ENCODE data around the gene WFDC1.

WFDC1 gene

DNA sequence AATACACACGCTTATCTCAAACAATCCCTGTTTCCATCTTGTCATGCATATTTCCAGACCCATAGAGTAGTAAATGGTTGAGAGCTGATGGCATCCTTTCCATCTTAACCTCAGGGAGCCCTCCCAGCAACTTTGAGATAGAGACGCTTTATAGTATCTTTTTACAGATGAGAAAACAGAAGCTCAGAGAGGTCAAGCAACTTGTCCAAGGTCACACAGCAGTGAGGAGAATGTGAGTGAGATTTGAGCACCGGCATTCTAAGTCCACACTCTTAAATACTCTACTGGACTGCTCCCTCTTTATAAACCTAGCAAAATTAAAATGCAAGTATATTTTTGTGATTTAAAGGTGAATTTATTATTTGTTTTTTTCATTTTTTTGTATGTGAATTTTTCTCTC lies 35.0 kb upstream of the WFDC1 start:
- Histone ChIP-seq H3K4me3 (ENCODE audit: extremely low read depth, insufficient read depth, low read length, poor library complexity, severe bottlenecking) (no peak overlapping the region), H3K9me3 (ENCODE audit: control insufficient read depth, low read length) (no peaks in the 10 kb centered on the region), H3K4me1 (ENCODE audit: control insufficient read depth, insufficient read depth, low read length, poor library complexity, severe bottlenecking) (no peaks in the 10 kb centered on the region), H3K36me3 (ENCODE audit: control insufficient read depth, insufficient read depth, low read length) (no peaks in the 10 kb centered on the region), H3K27ac (ENCODE audit: low read depth, low read length, severe bottlenecking) (no peak overlapping the region)
- WGBS, 2 experiments (ENCODE audit: insufficient coverage in 2 of 2): no CpG with 5 or more reads among the region's 3 CpGs

DNA sequence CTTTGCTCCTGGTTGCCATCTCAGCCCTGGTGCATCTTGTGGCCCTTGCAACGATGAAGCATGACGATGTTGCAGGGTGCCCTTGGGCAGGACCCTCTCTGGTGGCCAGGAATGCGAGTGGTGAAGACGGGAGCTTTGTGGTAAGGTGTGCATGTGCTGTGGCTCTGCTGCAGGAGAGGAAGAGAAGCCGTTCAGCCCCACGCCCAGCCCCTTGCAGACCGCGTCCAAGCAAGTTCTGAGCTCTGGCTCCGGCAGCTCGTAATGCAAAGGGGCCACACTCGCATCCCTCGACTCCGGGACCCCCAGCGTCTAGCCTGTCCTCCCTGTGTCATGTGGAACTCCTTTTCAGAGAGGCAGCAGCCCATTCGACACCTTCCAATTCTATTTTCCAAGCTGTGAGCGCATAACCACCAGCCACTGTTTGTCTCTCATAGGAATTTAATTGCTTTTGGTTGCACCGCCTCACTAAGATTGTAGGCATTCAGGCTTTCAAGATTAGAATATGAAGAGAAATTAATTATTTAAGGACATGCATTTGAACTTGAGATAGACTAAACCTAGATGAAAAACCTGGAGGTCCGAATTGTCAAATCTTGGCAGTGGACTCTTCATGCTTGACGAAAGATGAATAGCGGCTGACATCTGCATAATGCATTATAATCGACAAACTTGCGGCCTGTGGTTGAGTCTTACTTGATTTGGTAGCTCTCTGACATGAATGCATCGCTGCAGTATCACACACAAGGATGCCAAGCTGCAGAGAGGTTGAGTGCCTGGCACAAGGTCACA lies 33.7 kb upstream of the WFDC1 start:
- WGBS, 2 experiments (ENCODE audit: insufficient coverage in 2 of 2): 88 to 92% methylated on average over 18 to 23 of the region's 23 CpGs
- Histone ChIP-seq H3K4me1 (ENCODE audit: control insufficient read depth, insufficient read depth, low read length, poor library complexity, severe bottlenecking) (no peaks in the 10 kb centered on the region), H3K9me3 (ENCODE audit: control insufficient read depth, low read length) (no peaks in the 10 kb centered on the region)

DNA sequence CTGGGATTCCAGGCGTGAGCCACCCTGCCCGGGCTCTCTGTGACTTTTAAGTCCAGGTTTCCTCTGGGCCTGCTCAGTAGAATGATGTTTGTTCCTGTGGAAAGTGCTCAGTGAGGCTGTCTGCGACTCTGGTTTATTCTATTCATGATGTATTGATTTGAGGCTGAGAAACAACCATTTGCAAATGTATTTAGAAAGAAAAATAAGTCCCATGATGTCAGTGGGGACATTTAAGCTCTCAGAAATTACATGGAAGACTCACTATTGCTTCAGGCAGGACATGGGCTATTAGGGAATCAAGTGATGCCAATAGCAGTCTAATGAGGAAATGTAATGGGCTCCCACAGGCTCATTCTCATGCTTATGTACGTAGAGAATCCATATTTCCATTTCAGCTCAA lies 32.6 kb upstream of the WFDC1 start:
- no peaks in the 10 kb centered on the region for H3K36me3 ChIP-seq (ENCODE audit: control insufficient read depth, insufficient read depth, low read length)
- 96% methylated on average over 2 to 3 of the region's 4 CpGs for WGBS, 2 experiments (ENCODE audit: insufficient coverage in 2 of 2)
- H3K4me1 ChIP-seq (ENCODE audit: control insufficient read depth, insufficient read depth, low read length, poor library complexity, severe bottlenecking): no peaks in the 10 kb centered on the region

More for the DNA sequence above, 33.7 kb upstream of the WFDC1 start:
- Histone ChIP-seq H3K27ac (ENCODE audit: low read depth, low read length, severe bottlenecking) (no peak overlapping the region), H3K36me3 (ENCODE audit: control insufficient read depth, insufficient read depth, low read length) (no peaks in the 10 kb centered on the region), H3K4me3 (ENCODE audit: extremely low read depth, insufficient read depth, low read length, poor library complexity, severe bottlenecking) (no peak overlapping the region)

DNA sequence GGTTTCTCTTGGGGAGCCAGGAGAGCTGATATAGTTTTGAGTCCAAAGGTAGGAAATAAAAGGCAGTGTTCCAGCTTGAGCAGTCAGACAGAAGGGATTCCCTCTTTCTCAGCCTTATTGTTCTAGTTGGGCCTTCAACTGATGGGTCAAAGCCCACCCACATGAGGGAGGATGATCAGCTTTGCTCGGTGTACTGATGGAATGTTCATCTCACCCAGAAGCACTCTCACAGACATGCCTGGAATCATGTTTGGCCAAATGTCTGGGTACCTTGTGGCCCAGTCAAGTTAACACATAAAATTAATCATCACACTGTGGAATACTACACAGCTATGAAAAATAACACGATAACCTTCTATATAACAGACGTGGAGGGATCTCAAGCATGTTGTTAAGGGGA lies 31.7 kb upstream of the WFDC1 start:
- 100% methylated on average over 1 of the region's 3 CpGs for WGBS, 2 experiments (ENCODE audit: insufficient coverage in 2 of 2)
- no peaks in the 10 kb centered on the region for H3K36me3 ChIP-seq (ENCODE audit: control insufficient read depth, insufficient read depth, low read length)
- H3K9me3 ChIP-seq (ENCODE audit: control insufficient read depth, low read length): no peaks in the 10 kb centered on the region
- H3K4me1 ChIP-seq (ENCODE audit: control insufficient read depth, insufficient read depth, low read length, poor library complexity, severe bottlenecking): no peaks in the 10 kb centered on the region
- H3K27ac ChIP-seq (ENCODE audit: low read depth, low read length, severe bottlenecking): no peak overlapping the region
- H3K4me3 ChIP-seq (ENCODE audit: extremely low read depth, insufficient read depth, low read length, poor library complexity, severe bottlenecking): no peak overlapping the region

More for the DNA sequence above, 32.6 kb upstream of the WFDC1 start:
- Histone ChIP-seq H3K27ac (ENCODE audit: low read depth, low read length, severe bottlenecking) (no peak overlapping the region), H3K4me3 (ENCODE audit: extremely low read depth, insufficient read depth, low read length, poor library complexity, severe bottlenecking) (no peak overlapping the region), H3K9me3 (ENCODE audit: control insufficient read depth, low read length) (no peaks in the 10 kb centered on the region)

DNA sequence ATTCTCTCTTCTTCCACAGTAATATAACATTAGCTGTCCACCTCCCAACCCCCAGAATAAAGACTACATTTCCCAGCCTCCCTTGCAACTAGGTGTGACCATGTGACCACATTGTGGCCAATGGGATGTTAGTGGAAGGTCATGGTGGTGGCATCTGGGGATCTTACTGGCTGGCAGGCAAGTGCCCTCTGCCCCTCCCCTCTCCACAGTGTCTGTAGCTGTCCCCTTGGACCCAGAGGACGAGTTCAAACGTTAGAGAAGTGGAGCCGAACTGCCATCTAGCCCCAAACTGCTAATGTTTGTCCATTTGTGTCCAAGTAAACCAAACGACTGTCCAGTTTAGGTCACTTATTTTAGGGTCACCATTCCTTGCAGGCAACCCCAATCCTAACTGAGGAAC lies 28.2 kb upstream of the WFDC1 start:
- 30 to 45% methylated on average over 4 of the region's 4 CpGs for WGBS, 2 experiments (ENCODE audit: insufficient coverage in 2 of 2)
- Histone ChIP-seq H3K9me3 (ENCODE audit: control insufficient read depth, low read length) (no peaks in the 10 kb centered on the region), H3K4me1 (ENCODE audit: control insufficient read depth, insufficient read depth, low read length, poor library complexity, severe bottlenecking) (no peaks in the 10 kb centered on the region), H3K27ac (ENCODE audit: low read depth, low read length, severe bottlenecking) (no peak overlapping the region), H3K36me3 (ENCODE audit: control insufficient read depth, insufficient read depth, low read length) (no peaks in the 10 kb centered on the region), H3K4me3 (ENCODE audit: extremely low read depth, insufficient read depth, low read length, poor library complexity, severe bottlenecking) (no peak overlapping the region)

DNA sequence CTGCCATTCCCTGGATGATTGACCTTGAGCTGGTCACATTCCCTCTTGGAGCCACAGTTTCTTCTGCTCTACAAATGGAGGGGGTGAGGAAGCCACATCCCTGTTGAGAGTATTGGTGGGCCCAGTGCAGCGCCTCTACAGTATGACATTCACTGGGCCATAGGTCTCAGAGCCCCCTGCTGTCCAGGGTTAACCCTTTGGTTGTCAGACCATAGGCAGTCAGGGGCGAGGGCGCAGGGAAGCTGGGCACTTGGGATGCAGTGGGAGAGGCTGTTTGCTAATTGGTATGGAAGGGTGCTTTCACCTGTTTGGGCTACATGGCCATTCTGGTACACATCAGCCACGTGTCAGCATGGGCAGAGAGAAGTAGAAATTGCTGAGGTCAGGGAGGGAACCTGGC lies 27.3 kb upstream of the WFDC1 start:
- WGBS, 2 experiments (ENCODE audit: insufficient coverage in 2 of 2): 66 to 82% methylated on average over 2 to 4 of the region's 4 CpGs
- H3K36me3 ChIP-seq (ENCODE audit: control insufficient read depth, insufficient read depth, low read length): no peaks in the 10 kb centered on the region
- no peaks in the 10 kb centered on the region for H3K9me3 ChIP-seq (ENCODE audit: control insufficient read depth, low read length)
- no peak overlapping the region for H3K4me3 ChIP-seq (ENCODE audit: extremely low read depth, insufficient read depth, low read length, poor library complexity, severe bottlenecking)
- no peak overlapping the region for H3K27ac ChIP-seq (ENCODE audit: low read depth, low read length, severe bottlenecking)
- no peaks in the 10 kb centered on the region for H3K4me1 ChIP-seq (ENCODE audit: control insufficient read depth, insufficient read depth, low read length, poor library complexity, severe bottlenecking)

DNA sequence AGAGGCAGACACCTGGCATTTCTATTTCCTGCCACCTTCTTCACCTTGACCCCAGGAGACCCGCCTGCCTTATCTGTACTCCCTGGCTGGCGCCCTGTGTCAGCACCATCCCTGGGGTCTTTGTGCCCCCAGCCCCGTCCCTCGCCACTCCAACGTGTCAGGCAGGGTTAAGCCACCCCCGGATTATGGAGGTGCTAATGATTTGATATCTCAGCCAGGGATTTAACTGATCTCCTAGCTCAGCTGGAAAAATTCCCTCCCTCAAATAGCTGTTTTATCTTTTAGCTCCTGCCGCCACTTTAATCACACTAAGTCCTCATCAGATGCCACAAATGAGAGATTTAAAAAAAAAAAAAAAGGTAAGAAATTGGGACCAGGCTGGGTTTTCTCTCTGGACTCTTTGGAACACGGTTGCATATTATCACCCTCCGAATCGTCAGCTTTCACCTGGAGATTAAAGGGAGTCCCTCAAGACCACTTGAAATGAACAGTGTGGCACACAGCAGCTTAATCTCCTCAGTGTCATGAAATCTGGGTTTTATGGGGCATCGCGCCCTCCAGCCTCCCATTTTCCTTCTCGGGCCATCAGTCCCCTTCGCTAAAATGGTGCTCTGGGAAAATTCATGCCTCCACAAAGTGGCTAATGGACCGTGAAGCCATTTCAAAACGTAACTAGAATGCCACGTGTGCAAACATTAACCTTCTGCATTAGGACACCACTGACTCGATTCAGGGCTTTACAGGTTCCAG lies 26.2 kb upstream of the WFDC1 start:
- no peak overlapping the region for H3K27ac ChIP-seq (ENCODE audit: low read depth, low read length, severe bottlenecking)
- H3K36me3 ChIP-seq (ENCODE audit: control insufficient read depth, insufficient read depth, low read length): no peaks in the 10 kb centered on the region
- 85 to 92% methylated on average over 10 to 12 of the region's 18 CpGs for WGBS, 2 experiments (ENCODE audit: insufficient coverage in 2 of 2)

DNA sequence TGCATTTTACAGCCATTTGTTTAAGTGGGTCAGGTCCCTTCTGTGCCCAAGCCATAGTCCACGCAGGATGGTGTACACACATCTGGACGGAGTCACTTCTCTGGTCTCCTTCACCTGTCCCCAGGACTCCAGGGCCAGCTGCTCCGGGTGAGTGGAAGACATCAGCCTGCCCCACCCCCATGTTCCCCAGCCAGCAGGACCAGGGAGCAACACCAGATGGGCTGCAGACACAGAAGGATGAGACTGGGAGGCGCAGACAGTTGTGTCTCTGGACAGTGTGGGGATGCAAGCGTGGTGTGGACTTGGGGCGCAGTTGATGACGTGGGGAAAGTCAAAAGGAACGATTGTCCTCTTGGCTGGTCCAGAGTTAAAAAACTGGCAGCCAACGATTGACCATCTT lies 24.6 kb upstream of the WFDC1 start:
- H3K9me3 ChIP-seq (ENCODE audit: control insufficient read depth, low read length): no peaks in the 10 kb centered on the region
- H3K27ac ChIP-seq (ENCODE audit: low read depth, low read length, severe bottlenecking): no peak overlapping the region
- 85 to 96% methylated on average over 7 to 8 of the region's 9 CpGs for WGBS, 2 experiments (ENCODE audit: insufficient coverage in 2 of 2)
- H3K4me3 ChIP-seq (ENCODE audit: extremely low read depth, insufficient read depth, low read length, poor library complexity, severe bottlenecking): no peak overlapping the region
- H3K4me1 ChIP-seq (ENCODE audit: control insufficient read depth, insufficient read depth, low read length, poor library complexity, severe bottlenecking): no peaks in the 10 kb centered on the region
- H3K36me3 ChIP-seq (ENCODE audit: control insufficient read depth, insufficient read depth, low read length): no peaks in the 10 kb centered on the region

More for the DNA sequence above, 26.2 kb upstream of the WFDC1 start:
- Histone ChIP-seq H3K4me1 (ENCODE audit: control insufficient read depth, insufficient read depth, low read length, poor library complexity, severe bottlenecking) (no peaks in the 10 kb centered on the region), H3K4me3 (ENCODE audit: extremely low read depth, insufficient read depth, low read length, poor library complexity, severe bottlenecking) (no peak overlapping the region), H3K9me3 (ENCODE audit: control insufficient read depth, low read length) (no peaks in the 10 kb centered on the region)

DNA sequence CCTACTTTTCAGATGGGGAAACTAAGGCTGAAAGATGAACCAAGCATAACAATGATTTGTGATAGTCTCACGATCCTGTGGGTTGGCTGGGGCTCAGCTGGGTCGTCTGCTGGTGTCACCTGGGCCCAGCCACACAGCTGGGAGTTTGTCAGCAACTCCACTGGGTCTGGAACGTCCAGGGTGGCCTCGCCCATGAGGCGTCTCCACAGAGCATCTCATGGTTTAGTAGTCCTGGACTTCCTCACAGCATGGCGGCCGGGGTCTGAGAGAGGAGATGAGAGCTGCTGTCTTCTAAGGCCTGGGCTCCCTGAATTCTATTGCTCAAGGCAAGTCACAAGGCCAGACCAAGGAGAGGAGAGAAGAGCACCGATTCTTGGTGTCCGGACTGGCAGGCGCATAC lies 24.1 kb upstream of the WFDC1 start:
- WGBS, 2 experiments (ENCODE audit: insufficient coverage in 2 of 2): 87 to 90% methylated on average over 8 to 10 of the region's 10 CpGs
- no peaks in the 10 kb centered on the region for H3K36me3 ChIP-seq (ENCODE audit: control insufficient read depth, insufficient read depth, low read length)
- no peaks in the 10 kb centered on the region for H3K9me3 ChIP-seq (ENCODE audit: control insufficient read depth, low read length)

DNA sequence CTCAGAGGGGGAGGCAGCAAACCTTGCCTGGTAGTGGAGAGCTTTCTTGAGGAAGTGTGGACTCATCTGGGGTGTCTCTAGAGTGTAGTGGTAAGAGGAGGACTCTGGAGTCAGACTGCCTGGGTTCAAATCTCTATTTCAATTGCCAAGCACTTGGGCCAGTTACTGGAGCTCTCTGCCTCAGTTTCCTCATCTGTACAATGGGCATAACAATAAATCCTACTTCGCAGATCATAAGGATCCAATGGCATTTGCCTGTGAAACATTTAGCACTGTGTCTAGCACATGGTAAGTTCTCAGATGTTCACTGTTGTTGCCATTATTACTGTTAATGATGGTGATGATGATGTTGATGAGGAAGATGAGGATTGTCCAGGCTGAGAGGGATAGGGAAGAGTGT lies 23.6 kb upstream of the WFDC1 start:
- 80 to 100% methylated on average over 1 of the region's 1 CpG for WGBS, 2 experiments (ENCODE audit: insufficient coverage in 2 of 2)
- no peaks in the 10 kb centered on the region for H3K4me1 ChIP-seq (ENCODE audit: control insufficient read depth, insufficient read depth, low read length, poor library complexity, severe bottlenecking)
- no peaks in the 10 kb centered on the region for H3K9me3 ChIP-seq (ENCODE audit: control insufficient read depth, low read length)
- no peak overlapping the region for H3K4me3 ChIP-seq (ENCODE audit: extremely low read depth, insufficient read depth, low read length, poor library complexity, severe bottlenecking)
- no peaks in the 10 kb centered on the region for H3K36me3 ChIP-seq (ENCODE audit: control insufficient read depth, insufficient read depth, low read length)
- no peak overlapping the region for H3K27ac ChIP-seq (ENCODE audit: low read depth, low read length, severe bottlenecking)

More for the DNA sequence above, 24.1 kb upstream of the WFDC1 start:
- no peak overlapping the region for H3K27ac ChIP-seq (ENCODE audit: low read depth, low read length, severe bottlenecking)
- H3K4me1 ChIP-seq (ENCODE audit: control insufficient read depth, insufficient read depth, low read length, poor library complexity, severe bottlenecking): no peaks in the 10 kb centered on the region
- H3K4me3 ChIP-seq (ENCODE audit: extremely low read depth, insufficient read depth, low read length, poor library complexity, severe bottlenecking): no peak overlapping the region

DNA sequence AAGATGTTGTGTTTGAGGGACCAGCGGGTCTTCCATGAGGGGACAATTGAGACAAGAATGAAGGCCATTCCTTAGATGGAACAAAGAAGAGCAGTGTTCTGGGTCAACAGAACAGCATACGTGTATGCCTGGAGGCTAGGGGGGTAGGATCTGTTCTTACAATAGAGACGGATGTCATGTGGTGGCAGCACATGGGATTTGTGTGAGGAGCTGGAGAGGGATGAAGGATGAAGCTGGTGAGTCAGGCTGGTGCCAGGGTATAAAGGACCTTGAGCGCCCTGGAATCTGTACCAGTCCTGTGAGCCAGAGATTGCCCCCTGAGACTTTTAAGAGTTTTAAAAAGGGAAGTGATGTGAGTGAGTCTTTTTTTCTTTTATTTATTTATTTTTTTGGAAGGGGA lies 22.8 kb upstream of the WFDC1 start:
- H3K4me3 ChIP-seq (ENCODE audit: extremely low read depth, insufficient read depth, low read length, poor library complexity, severe bottlenecking): no peak overlapping the region
- no peaks in the 10 kb centered on the region for H3K9me3 ChIP-seq (ENCODE audit: control insufficient read depth, low read length)
- H3K4me1 ChIP-seq (ENCODE audit: control insufficient read depth, insufficient read depth, low read length, poor library complexity, severe bottlenecking): no peaks in the 10 kb centered on the region
- 86 to 92% methylated on average over 4 of the region's 4 CpGs for WGBS, 2 experiments (ENCODE audit: insufficient coverage in 2 of 2)
- H3K27ac ChIP-seq (ENCODE audit: low read depth, low read length, severe bottlenecking): no peak overlapping the region
- H3K36me3 ChIP-seq (ENCODE audit: control insufficient read depth, insufficient read depth, low read length): no peaks in the 10 kb centered on the region
